Trophoblast cell (in vitro differentiated cells and primary cell): ENCODE measurements around the gene PAQR3.
A peak's percentile ranks its signal among the peaks of the same experiment; 100 is the strongest.

Source experiments
- DNase-seq, 2 donors: peaks; one replicate each; pipeline ENCODE4 v3.0.0-alpha.2; 2016
- H2AFZ ChIP-seq: 2 replicates; pipeline ENCODE4 v1.6.1; 2013; ENCODE audit warnings: low read length, moderate library complexity, mild to moderate bottlenecking; ENCODE audit not compliant: insufficient read depth, poor library complexity
- H2AK5ac ChIP-seq: 2 replicates; pipeline ENCODE4 v1.6.1; 2013; ENCODE audit warnings: mild to moderate bottlenecking, low read length
- H2BK120ac ChIP-seq: 2 replicates; pipeline ENCODE4 v1.6.1; 2013; ENCODE audit warnings: low read length, mild to moderate bottlenecking, moderate library complexity; ENCODE audit not compliant: insufficient read depth, poor library complexity
- H2BK12ac ChIP-seq: 2 replicates; pipeline ENCODE4 v1.6.1; 2013; ENCODE audit warnings: mild to moderate bottlenecking, low read length, moderate library complexity
- H2BK5ac ChIP-seq: 2 replicates; pipeline ENCODE4 v1.6.1; 2013; ENCODE audit warnings: low read length, low read depth, moderate library complexity, mild to moderate bottlenecking; ENCODE audit not compliant: poor library complexity
- H3K14ac ChIP-seq: 2 replicates; pipeline ENCODE4 v1.6.1; 2013; ENCODE audit warnings: mild to moderate bottlenecking, low read length
- H3K18ac ChIP-seq: 2 replicates; pipeline ENCODE4 v1.6.1; 2013; ENCODE audit warnings: mild to moderate bottlenecking, low read length
- H3K23ac ChIP-seq: 2 replicates; pipeline ENCODE4 v1.6.1; 2013; ENCODE audit warnings: low read length
- H3K27ac ChIP-seq: 2 replicates; pipeline ENCODE4 v1.5.1; 2013; ENCODE audit warnings: low read depth, mild to moderate bottlenecking, inconsistent platforms, low read length, moderate library complexity
- H3K27me3 ChIP-seq: 2 replicates; pipeline ENCODE4 v1.6.1; 2013; ENCODE audit warnings: inconsistent platforms, mild to moderate bottlenecking, low read length, moderate library complexity; ENCODE audit not compliant: insufficient read depth
- H3K36me3 ChIP-seq, 2 experiments: 1 replicate in 1 of 2; 2 replicates in 1 of 2; pipeline ENCODE4 v1.6.1; 2013; ENCODE audit warnings: low read length in 2 of 2, mild to moderate bottlenecking in 2 of 2, moderate library complexity in 1 of 2; ENCODE audit not compliant: insufficient read depth in 2 of 2, control insufficient read depth in 1 of 2
- H3K4ac ChIP-seq: 2 replicates; pipeline ENCODE4 v1.6.1; 2013; ENCODE audit warnings: low read depth, mild to moderate bottlenecking, low read length, moderate library complexity
- H3K4me1 ChIP-seq, 2 experiments: 1 replicate in 1 of 2; 2 replicates in 1 of 2; pipeline ENCODE4 v1.6.1; 2013; ENCODE audit warnings: low read length in 2 of 2, mild to moderate bottlenecking in 2 of 2, moderate library complexity in 1 of 2; ENCODE audit not compliant: insufficient read depth in 2 of 2, control insufficient read depth in 1 of 2
- H3K4me2 ChIP-seq: 2 replicates; pipeline ENCODE4 v1.6.1; 2013; ENCODE audit warnings: inconsistent platforms, mild to moderate bottlenecking, low read length, moderate library complexity
- H3K4me3 ChIP-seq: 2 replicates; pipeline ENCODE4 v1.5.1; 2013; ENCODE audit warnings: mild to moderate bottlenecking, low read depth, low read length, inconsistent platforms
- H3K79me1 ChIP-seq: one replicate; pipeline ENCODE4 v1.6.1; 2013; ENCODE audit warnings: low read length
- H3K79me2 ChIP-seq: 2 replicates; pipeline ENCODE4 v1.6.1; 2013; ENCODE audit warnings: low read length, mild to moderate bottlenecking; ENCODE audit not compliant: control insufficient read depth, insufficient read depth, poor library complexity
- H3K9ac ChIP-seq: 2 replicates; pipeline ENCODE4 v1.6.1; 2013; ENCODE audit warnings: mild to moderate bottlenecking, low read length
- H3K9me3 ChIP-seq: 2 replicates; pipeline ENCODE4 v1.6.1; 2013; ENCODE audit warnings: low read depth, mild to moderate bottlenecking, control low read depth, inconsistent platforms, low read length; ENCODE audit not compliant: insufficient read depth
- H4K12ac ChIP-seq: 2 replicates; pipeline ENCODE4 v1.6.1; 2013; ENCODE audit warnings: low read depth, mild to moderate bottlenecking, low read length, moderate library complexity
- H4K8ac ChIP-seq: 2 replicates; pipeline ENCODE4 v1.6.1; 2013; ENCODE audit warnings: low read depth, mild to moderate bottlenecking, low read length, moderate library complexity
- H4K91ac ChIP-seq: one replicate; pipeline ENCODE4 v1.6.1; 2013; ENCODE audit warnings: low read depth, mild to moderate bottlenecking, low read length, moderate library complexity
- WGBS: extraction: QIAGEN DNeasy Blood & Tissue Kit; methylation state at CpG from one replicate; pipeline ENCODE4 v1.1.7; 2013; ENCODE audit warnings: missing lambda C conversion rate; ENCODE audit not compliant: insufficient read length, insufficient coverage; ENCODE audit errors: extremely low coverage; 5-methylcytosine and 5-hydroxymethylcytosine counted together

The PAQR3 gene

DNA sequence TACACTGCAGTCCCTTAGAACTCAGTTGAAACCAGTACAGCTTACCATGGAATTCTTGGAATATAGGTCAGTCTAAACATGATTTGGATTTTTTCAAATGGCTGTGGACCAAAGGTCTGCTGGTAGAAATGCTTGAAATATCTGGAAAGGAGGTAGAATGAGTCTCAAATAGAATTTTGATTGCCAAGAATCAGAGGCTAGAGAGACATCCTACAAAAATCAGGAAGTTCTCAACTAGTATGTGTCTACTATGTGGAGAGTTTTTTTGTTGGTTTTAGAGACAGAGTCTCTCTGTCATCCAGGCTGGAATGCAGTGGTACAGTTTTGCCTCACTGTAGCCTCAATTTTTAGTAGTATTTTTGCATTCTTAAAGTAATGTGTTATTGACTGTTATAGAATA is 53.6 kb downstream of the PAQR3 start:
- no peaks in the 10 kb centered on the region for H3K79me1 ChIP-seq
- no peak overlapping the region for H3K4ac ChIP-seq
- no peaks in the 10 kb centered on the region for H3K9me3 ChIP-seq
- no peak overlapping the region for H4K12ac ChIP-seq
- no peaks in the 10 kb centered on the region for H3K27me3 ChIP-seq
- no peak overlapping the region for H4K8ac ChIP-seq
- no peak overlapping the region for H2BK12ac ChIP-seq
- H2AFZ ChIP-seq, result no peak overlapping the region
- no peak overlapping the region for H3K4me3 ChIP-seq
- no peak overlapping the region for H3K9ac ChIP-seq
- no peak overlapping the region for H4K91ac ChIP-seq
- peak; percentile 17 to 87 for DNase-seq
- no peak overlapping the region for H3K18ac ChIP-seq
- H2BK120ac ChIP-seq, result no peak overlapping the region
- no peak overlapping the region for H2BK5ac ChIP-seq
- no peaks in the 10 kb centered on the region for H3K4me1 ChIP-seq
- H3K23ac ChIP-seq, result no peak overlapping the region
- H3K27ac ChIP-seq, result no peak overlapping the region
- H3K14ac ChIP-seq, result no peak overlapping the region
- H3K79me2 ChIP-seq, result no peaks in the 10 kb centered on the region
- no peaks in the 10 kb centered on the region for H3K36me3 ChIP-seq
- H3K4me2 ChIP-seq, result no peak overlapping the region
- H2AK5ac ChIP-seq, result no peak overlapping the region

- no peaks in the 10 kb centered on the region for H3K79me1 ChIP-seq
- no peak overlapping the region for H3K9ac ChIP-seq
- no peak overlapping the region for H2AFZ ChIP-seq
- no peak for DNase-seq
- H2BK120ac ChIP-seq, result no peak overlapping the region
- no peak overlapping the region for H2BK12ac ChIP-seq
- H4K91ac ChIP-seq, result no peak overlapping the region
- no peaks in the 10 kb centered on the region for H3K4me1 ChIP-seq
- no peak overlapping the region for H3K18ac ChIP-seq
- no peak overlapping the region for H3K4ac ChIP-seq
- no peaks in the 10 kb centered on the region for H3K36me3 ChIP-seq
- H4K12ac ChIP-seq, result no peak overlapping the region
- H2BK5ac ChIP-seq, result no peak overlapping the region
- no peak overlapping the region for H3K4me3 ChIP-seq
- H3K27ac ChIP-seq, result no peak overlapping the region
- H3K4me2 ChIP-seq, result no peak overlapping the region
- H3K79me2 ChIP-seq, result no peaks in the 10 kb centered on the region
- H3K27me3 ChIP-seq, result no peaks in the 10 kb centered on the region
- H2AK5ac ChIP-seq, result no peak overlapping the region
- no peak overlapping the region for H4K8ac ChIP-seq
- H3K23ac ChIP-seq, result no peak overlapping the region
- no peaks in the 10 kb centered on the region for H3K9me3 ChIP-seq
- H3K14ac ChIP-seq, result no peak overlapping the region
These were observed 58.3 kb downstream of the PAQR3 start for GRCh38 chr4:78880874-78881492.

DNA sequence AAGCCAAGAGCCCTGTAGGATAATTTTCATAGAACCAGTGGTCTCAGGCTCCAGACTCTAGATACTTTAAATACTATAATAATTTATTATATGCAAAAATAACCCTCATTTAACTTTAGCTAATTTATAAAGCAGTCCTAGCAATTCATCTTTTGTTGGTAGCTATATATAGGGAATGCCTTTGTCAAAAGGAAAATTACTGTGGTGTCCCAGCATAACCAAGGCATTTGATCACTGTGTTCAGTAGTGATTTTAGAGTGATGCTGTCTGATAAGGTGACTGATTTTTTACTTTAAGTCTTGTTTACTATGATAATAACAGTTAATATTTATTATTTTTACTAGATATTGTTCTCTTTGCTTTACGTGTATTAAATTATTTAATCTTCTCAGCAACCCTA is 61.2 kb downstream of the PAQR3 start:
- H3K9ac ChIP-seq, result no peak overlapping the region
- H4K91ac ChIP-seq, result no peak overlapping the region
- no peak for DNase-seq
- no peaks in the 10 kb centered on the region for H3K4me1 ChIP-seq
- no peaks in the 10 kb centered on the region for H3K79me1 ChIP-seq
- H3K4ac ChIP-seq, result no peak overlapping the region
- H3K27ac ChIP-seq, result no peak overlapping the region
- H3K14ac ChIP-seq, result no peak overlapping the region
- H4K12ac ChIP-seq, result no peak overlapping the region
- no peak overlapping the region for H3K4me2 ChIP-seq
- H2BK5ac ChIP-seq, result no peak overlapping the region
- H3K27me3 ChIP-seq, result no peaks in the 10 kb centered on the region
- H2AFZ ChIP-seq, result no peak overlapping the region
- no peaks in the 10 kb centered on the region for H3K79me2 ChIP-seq
- peaks cover 5 to 6% of the 10 kb centered on the region in 2 experiments for H3K36me3 ChIP-seq
- no peak overlapping the region for H2BK120ac ChIP-seq
- H2BK12ac ChIP-seq, result no peak overlapping the region
- H3K4me3 ChIP-seq, result no peak overlapping the region
- H3K18ac ChIP-seq, result no peak overlapping the region
- H3K9me3 ChIP-seq, result peaks cover 1% of the 10 kb centered on the region
- H3K23ac ChIP-seq, result no peak overlapping the region
- H4K8ac ChIP-seq, result no peak overlapping the region
- no peak overlapping the region for H2AK5ac ChIP-seq
- no CpG with 5 or more reads among the region's 1 CpG for WGBS

DNA sequence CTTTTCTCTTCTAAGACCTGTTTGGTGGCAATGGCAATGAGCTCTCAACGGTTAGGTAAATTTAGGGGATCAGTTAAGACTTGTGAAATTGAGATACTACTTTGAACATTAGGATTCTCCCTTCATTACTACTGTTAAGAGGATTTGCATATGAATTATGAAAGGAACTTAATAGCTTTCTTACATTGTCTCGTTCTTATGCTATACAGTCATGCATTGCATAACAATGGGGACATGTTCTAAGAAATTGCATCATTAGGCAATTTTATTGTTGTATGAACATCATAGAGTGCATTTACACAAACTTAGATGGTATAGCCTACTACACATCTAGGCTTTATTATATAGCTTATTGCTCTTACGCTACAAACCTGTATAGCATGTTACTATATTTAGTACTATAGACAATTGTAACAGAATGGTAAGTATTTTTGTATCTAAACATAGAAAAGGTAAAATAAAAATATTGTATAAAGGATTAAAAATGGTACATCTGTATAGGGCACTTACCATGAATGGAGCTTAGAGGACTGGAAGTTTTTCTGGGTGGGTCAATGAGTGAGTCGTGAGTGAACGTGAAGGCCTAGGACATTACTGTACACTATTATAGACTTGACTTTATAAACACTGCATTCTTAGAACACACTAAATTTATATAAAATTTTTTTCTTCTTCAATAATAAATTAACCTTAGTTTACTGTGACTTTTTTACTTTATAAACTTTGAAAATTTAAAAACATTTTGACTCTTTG is 62.5 kb downstream of the PAQR3 start:
- Histone ChIP-seq H3K27ac (no peak overlapping the region), H2BK5ac (no peak overlapping the region), H2BK120ac (no peak overlapping the region), H3K14ac (no peak overlapping the region), H2BK12ac (no peak overlapping the region), H3K79me1 (no peaks in the 10 kb centered on the region), H3K9ac (no peak overlapping the region), H3K4ac (no peak overlapping the region), H3K23ac (no peak overlapping the region), H3K36me3 (peaks cover 6 to 8% of the 10 kb centered on the region in 2 experiments), H3K4me2 (no peak overlapping the region), H4K8ac (no peak overlapping the region), H4K12ac (no peak overlapping the region), H3K9me3 (peaks cover 1% of the 10 kb centered on the region), H3K18ac (no peak overlapping the region), H3K4me1 (no peaks in the 10 kb centered on the region), H3K27me3 (no peaks in the 10 kb centered on the region), H3K4me3 (no peak overlapping the region), H3K79me2 (no peaks in the 10 kb centered on the region), H4K91ac (no peak overlapping the region), H2AFZ (no peak overlapping the region), H2AK5ac (no peak overlapping the region)
- DNase-seq, result peak in 1 of 2 donors; percentile 50
- WGBS, result no CpG with 5 or more reads among the region's 5 CpGs
